RCC 7860 (cell line): Measurements from ENCODE around the gene LRP2.
"Not testable (repeated sequence)": the region's sequence is repeated elsewhere in the genome, so short reads cannot be mapped to it uniquely, and the experiment has no call there.

Experiments used
- DNase-seq: peaks from one replicate; pipeline ENCODE4 v3.0.0-alpha.2; 2015; ENCODE audit warnings: low spot score
- FAIRE-seq: peaks from 2 replicates; lab custom pipeline; 2012; peaks lifted over from hg19 to GRCh38; lab: Jason Lieb, UNC

The LRP2 gene

DNA sequence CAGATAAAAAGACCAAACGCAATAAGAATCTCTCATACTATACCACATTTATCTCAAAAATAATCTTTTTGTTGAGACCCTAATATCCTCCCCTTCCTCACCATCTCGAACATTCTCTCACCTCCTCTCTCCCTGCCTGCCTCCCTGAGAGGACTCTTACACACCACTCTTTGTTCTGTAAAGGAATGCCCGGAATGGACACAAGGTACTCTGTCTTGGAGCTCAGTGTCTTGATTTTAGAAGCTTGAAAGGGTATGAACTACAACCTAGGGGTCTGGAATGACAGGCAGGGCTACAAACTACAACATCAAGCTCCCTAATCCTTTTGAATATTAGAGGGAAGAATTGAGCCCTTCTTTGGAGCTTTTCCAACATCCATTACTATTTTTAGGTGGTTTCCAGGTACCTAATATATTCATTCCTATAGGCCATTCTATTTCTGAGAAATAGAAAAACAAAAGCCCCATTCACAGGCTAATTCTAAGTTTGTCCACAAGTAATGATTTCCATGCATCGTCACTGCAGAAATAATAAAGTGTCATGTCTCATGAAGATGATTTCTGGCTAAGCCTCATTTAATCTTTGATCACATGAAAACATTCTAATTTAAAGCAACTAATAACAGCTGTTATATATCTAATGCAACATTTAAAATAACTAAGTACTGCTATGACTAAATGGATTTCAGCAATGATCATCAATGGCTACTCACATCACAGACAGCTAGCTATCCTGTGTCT is 60.6 kb downstream of the LRP2 start:
- FAIRE-seq, result no peak
- DNase-seq, result no peak

DNA sequence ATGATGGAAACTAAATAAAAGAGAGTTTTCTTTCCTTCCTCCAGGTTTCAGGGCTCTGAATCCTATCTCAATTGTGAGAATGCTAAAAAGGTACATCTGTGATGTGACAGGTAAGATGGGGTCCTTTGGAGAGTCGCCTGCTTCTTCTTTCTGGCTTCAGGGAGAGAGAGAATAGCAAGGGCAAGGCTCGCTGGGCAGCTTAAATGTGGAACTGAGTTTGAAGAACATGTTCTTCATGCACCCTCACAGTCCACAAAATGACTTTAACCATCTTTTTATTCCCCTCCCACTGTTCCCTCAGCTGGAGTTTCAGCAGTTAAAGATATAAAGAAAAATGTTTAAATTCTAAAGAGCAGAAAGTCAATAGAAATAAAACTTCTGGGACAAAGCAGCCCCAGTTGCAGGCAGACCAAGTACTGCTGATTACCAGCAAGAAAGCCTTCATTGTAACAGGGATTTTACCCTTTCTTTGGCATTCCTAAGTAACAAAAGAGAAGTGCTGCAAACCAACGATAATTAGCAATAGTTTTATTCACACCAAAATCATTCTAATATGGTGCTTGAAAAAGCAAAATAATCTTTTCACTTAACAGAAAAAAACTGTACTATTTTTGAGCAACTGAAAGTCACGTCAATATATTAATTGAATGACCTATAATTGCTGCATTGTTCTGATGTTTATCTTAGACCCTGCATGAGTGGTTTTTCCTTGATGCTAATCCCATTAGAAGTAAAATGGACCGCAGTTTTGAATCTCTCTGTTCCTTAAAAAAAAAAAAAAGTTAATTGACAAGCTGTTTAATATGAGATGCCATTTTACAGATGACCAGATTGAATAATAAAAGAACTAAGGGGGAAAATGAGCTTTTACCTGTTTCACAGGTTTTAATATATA is 61.5 kb downstream of the LRP2 start:
- no peak for DNase-seq
- no peak for FAIRE-seq

DNA sequence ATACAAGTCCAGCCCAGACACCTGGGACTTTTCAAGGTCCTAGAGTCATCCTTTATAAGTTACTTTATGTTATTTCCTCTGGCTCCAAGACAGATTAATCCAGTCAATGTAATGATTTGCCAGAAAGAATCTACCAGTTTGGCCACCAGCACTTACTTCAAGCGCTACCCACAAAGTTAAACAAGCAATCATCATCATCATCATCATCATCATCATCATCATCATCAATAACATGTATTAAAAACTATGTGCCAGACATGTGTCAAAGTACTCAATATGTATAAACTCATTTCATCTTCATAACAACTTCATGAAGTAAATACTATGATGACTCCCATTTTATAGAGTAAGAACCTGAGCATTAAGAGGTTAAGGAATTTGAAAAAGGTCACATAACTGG is 64.3 kb downstream of the LRP2 start:
- DNase-seq, result no peak
- no peak for FAIRE-seq

DNA sequence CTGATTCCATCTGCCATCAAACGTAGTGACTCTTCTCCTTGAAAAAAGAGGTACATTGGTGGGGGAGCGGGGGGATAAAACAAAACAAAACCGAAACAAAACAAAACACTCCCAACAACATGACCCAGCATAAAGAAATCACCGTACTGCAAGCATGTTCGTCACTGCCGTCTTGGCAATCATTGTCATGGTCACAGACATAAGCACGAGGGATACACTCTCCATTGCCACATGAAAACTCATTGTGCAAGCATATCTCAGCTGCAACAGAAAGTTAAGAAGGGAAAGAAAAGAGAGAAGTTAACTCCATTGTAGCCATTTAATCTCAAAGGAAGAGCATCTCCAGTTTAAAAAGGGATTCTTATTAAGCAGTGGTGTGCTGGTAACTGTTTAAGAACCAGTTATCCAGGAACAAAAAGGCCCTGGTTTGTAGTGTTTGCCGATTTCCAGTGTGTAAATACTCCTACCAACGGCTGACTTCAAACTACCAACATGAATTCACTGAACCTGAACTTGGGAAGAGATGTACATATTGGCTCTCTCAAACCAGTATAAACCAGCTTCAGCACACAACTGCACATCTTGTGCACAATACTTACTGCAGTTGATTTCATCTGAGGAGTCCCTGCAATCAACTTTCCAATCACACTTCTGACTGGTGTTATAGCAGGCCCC is 68.2 kb downstream of the LRP2 start:
- DNase-seq (no peak), FAIRE-seq (no peak)

- FAIRE-seq, result no peak
- DNase-seq, result no peak
Measured at GRCh38 chr2:169291517-169291916, 70.8 kb downstream of the LRP2 start.

DNA sequence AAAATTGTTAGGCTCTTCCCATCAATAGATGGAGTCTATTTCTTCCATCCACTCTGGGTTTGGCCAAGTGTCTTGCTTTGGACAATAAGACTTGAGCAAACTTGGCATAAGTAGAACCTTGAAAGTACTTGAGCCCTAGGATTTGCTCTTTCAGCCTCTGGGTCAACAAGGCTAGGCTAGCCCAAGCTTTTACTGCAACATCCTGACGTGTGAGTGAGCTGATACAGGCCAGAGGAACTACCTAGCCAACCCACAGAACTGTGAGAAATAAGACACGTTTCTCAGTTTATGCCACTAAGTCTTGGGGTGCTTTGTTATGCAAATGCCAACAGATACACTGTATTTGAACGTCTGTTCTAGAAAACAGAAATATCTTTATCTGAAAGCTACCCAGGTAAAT is 71.9 kb downstream of the LRP2 start:
- DNase-seq (no peak), FAIRE-seq (no peak)

- DNase-seq (no peak), FAIRE-seq (no peak)
Measured at GRCh38 chr2:169287666-169288065, 74.7 kb downstream of the LRP2 start.

- FAIRE-seq (no peak), DNase-seq (no peak)
Measured at GRCh38 chr2:169286624-169287231, 75.6 kb downstream of the LRP2 start.

DNA sequence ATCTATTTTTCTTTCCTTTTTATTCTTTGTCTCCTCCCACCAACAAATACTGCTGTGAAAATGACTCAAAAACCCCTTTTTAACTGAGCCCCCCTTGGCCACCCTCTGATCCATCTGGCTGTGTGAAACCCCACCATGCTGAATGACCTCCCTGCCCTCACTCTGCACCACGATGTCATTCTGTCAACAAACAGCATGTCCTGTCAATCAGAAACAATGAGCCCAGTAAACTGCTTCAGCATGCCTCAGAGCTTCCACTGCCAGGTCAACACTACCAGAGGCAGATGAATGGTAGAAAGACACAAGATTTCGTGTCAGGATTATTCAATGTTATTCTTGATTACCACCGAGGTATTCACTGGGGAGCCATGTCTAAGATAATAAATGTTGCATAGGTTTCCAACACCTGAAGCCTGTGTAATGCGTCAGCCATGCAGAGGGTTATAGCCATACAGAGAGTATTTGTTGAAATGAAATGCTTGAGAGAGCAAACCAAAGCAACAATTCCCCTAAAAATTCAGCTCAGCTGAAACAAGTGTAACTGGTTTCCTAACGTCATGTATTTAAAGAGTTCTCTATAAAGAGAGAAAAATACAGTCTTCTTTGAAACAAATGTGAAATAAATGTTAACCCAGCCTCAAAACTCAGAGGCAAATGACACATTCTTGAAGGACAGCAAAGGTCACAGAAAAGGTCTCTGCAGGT is 76.7 kb downstream of the LRP2 start:
- no peak for FAIRE-seq
- DNase-seq, result no peak

- DNase-seq (no peak), FAIRE-seq (no peak)
Measured at GRCh38 chr2:169280502-169280901, 81.8 kb downstream of the LRP2 start.

DNA sequence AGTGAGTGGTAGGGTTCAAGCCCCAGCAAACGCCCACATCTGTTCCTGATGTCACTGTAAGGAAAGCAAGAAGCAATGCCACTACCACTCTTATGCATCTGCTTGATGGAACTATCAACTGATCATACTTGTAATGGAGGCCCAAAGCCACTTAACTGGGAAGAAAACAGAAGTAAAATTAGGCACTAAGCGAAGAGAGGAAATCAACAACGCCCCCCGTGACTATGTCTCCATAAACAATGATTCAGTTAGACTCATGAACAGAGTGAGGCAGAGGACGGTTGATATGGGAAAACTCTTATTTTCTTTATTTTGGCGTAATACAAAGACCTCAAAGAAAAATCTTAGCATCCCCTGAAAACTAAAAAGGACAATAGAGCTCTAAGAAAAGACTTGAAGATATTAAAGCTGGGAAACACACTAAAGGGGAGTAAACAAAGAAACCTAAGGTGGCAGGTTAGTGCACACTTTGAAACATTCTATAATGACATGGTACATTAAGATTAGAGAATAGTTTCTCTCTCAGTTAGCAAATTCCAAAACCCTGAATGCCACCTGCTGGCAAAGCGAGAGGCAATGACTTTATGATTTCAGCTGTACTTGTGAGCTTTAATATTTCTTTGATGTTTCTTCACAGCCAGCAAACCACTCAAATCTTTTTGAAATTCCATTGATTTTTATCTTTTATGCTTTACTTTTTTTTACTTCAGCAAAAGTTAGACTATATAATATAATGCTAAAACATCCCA is 86.5 kb downstream of the LRP2 start:
- FAIRE-seq (no peak), DNase-seq (no peak)

GRCh38 chr2:169272010-169272409 is 90.3 kb downstream of the LRP2 start:
- FAIRE-seq, result no peak
- no peak for DNase-seq

DNA sequence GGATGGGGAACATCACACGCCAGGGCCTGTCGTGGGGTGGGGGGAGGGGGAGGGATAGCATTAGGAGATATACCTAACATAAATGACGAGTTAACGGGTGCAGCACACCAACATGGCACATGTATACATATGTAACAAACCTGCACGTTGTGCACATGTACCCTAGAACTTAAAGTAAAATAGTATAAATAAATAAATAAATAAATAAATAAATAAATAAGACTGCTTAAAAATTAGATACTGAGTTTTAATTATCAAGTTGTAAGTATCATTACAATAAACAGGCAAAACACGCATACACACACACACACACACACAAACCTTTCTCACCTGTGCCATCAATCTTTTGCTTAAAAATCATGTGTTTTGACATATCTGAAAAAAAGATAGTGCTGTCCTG is 91.8 kb downstream of the LRP2 start:
- FAIRE-seq, DNase-seq: not testable (repeated sequence)

- FAIRE-seq, result no peak
Measured at GRCh38 chr2:169265591-169265990, 96.7 kb downstream of the LRP2 start.

GRCh38 chr2:169260846-169261642 is 101.3 kb downstream of the LRP2 start:
- FAIRE-seq, result no peak

More at GRCh38 chr2:169265591-169265990, 96.7 kb downstream of the LRP2 start:
- DNase-seq, result no peak

GRCh38 chr2:169260246-169260645 is 102.1 kb downstream of the LRP2 start:
- FAIRE-seq, result no peak
- DNase-seq, result no peak

More at GRCh38 chr2:169260846-169261642, 101.3 kb downstream of the LRP2 start:
- DNase-seq, result no peak

DNA sequence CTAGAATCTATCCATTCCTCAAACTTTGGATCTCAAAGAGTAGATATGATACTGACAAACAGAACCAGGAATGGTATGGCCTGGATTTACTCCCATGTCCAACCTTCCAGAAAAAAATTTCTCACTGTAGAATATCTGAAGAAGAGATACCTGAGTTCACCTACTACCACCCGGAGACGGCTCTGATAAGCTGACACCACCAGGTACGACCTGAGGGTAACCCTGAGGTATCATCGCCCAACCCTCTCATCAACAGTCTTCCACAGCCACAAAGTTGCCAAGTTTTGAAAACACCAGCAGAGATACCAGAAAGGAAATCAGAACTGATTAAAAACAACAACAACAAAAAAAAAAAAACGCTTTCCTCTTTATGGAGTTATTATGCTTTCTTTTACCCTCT is 102.9 kb downstream of the LRP2 start:
- FAIRE-seq, result no peak

GRCh38 chr2:169258045-169258601 is 104.2 kb downstream of the LRP2 start:
- no peak for DNase-seq
- no peak for FAIRE-seq

More for the DNA sequence above, 102.9 kb downstream of the LRP2 start:
- DNase-seq, result no peak

- no peak for FAIRE-seq
Measured at GRCh38 chr2:169254774-169255173, 107.6 kb downstream of the LRP2 start.

More at GRCh38 chr2:169254774-169255173, 107.6 kb downstream of the LRP2 start:
- no peak for DNase-seq
